SU-DHL-6 (cell line): ENCODE data around the gene MEGF6.

Source experiments
- EZH2phosphoT487 ChIP-seq: fragments of 200-600 bp; sonication (generic), shearing (Covaris generic); conservative IDR thresholded peaks from 2 replicates; pipeline ENCODE4 v1.6.1; 2018; ENCODE audit warnings: mild to moderate bottlenecking, antibody characterized with exemption, low read length, moderate library complexity, mixed read lengths
- TF ChIP-seq, protein P1 (sequence below): fragments of 200-600 bp; sonication (generic); IDR thresholded peaks from one replicate; pipeline ENCODE4 v1.5.1; 2017; ENCODE audit warnings: antibody characterized with exemption, mild to moderate bottlenecking, low read length, moderate library complexity; ENCODE audit not compliant: insufficient read depth, poor library complexity, severe bottlenecking

- TF ChIP-seq, protein P1, sequence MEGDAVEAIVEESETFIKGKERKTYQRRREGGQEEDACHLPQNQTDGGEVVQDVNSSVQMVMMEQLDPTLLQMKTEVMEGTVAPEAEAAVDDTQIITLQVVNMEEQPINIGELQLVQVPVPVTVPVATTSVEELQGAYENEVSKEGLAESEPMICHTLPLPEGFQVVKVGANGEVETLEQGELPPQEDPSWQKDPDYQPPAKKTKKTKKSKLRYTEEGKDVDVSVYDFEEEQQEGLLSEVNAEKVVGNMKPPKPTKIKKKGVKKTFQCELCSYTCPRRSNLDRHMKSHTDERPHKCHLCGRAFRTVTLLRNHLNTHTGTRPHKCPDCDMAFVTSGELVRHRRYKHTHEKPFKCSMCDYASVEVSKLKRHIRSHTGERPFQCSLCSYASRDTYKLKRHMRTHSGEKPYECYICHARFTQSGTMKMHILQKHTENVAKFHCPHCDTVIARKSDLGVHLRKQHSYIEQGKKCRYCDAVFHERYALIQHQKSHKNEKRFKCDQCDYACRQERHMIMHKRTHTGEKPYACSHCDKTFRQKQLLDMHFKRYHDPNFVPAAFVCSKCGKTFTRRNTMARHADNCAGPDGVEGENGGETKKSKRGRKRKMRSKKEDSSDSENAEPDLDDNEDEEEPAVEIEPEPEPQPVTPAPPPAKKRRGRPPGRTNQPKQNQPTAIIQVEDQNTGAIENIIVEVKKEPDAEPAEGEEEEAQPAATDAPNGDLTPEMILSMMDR: no peak
- TF ChIP-seq EZH2phosphoT487: no peak
These were observed 91.9 kb downstream of the MEGF6 start for GRCh38 chr1:3519301-3519885.
